ENCODE data around the gene SNX25. TPM values are rescaled to one million over a fixed set of nuclear protein-coding genes. Genes with fewer than 3 reads are reported as not detected.
A peak's percentile ranks its signal among the peaks of the same experiment; 100 is the strongest.

The SNX25 gene
- total RNA-seq, 1 experiment from 2014 or later = 8.4 TPM

- no peak overlapping the region for H2AFZ ChIP-seq (ENCODE audit: low read length)
- no peaks in the 10 kb centered on the region for H3K36me3 ChIP-seq (ENCODE audit: low read depth, low read length)
- H3K4me3 ChIP-seq (ENCODE audit: low read length) = peak overlapping the region; percentile 69
- no peaks in the 10 kb centered on the region for H3F3A ChIP-seq (ENCODE audit: low read length, unreplicated experiment)
- DNase-seq (no peak), ATAC-seq (no peak; the same call in 1 of the 2 replicates)
- peaks cover 28% of the 10 kb centered on the region for H3K4me1 ChIP-seq (ENCODE audit: insufficient read depth, low read length)
- BruUV-seq (replicated peaks) = no TSS peak
- CTCF ChIA-PET = interaction anchor here (1.4 kb wide), 1 partner anchor 19 kb away, joined by 7 read pairs; no protein-coding TSS in a partner anchor
- H3K9me3 ChIP-seq (ENCODE audit: low read length) = no peaks in the 10 kb centered on the region
- intact Hi-C loops (cut with micrococcal nuclease) = loop anchor here (5.0 kb wide), 1 partner anchor 195 kb away; the partner anchor contains the start of genes ANKRD37 and LRP2BP
- H3K27ac ChIP-seq (ENCODE audit: low read length) = no peak overlapping the region
- H3K9ac ChIP-seq (ENCODE audit: low read length) = no peak overlapping the region
- no peak for TF ChIP-seq CTCF (conservative IDR thresholded peaks at IDR 0.05; ENCODE audit: low read depth, low read length)
- TF ChIP-seq EZH2 (IDR thresholded peaks at IDR 0.05; ENCODE audit: low read length, unreplicated experiment) = no peak
- H4K20me1 ChIP-seq (ENCODE audit: low read length) = no peaks in the 10 kb centered on the region
- H3K4me2 ChIP-seq (ENCODE audit: low read length) = peak overlapping the region; percentile 94
- peaks cover 34% of the 10 kb centered on the region for H3K79me2 ChIP-seq (ENCODE audit: low read length)
- POLR2A ChIA-PET (ENCODE audit: unreplicated experiment) = interaction anchor here (0.7 kb wide), 1 partner anchor 104 kb away, joined by 4 read pairs; no protein-coding TSS in a partner anchor
- H3K9me2 ChIP-seq (replicated peaks; ENCODE audit: low read length) = no peaks in the 10 kb centered on the region
- no peaks in the 10 kb centered on the region for H3K27me3 ChIP-seq (ENCODE audit: low read length)
Measured at GRCh38 chr4:185201977-185202962, 7.1 kb upstream of the SNX25 start.

- TF ChIP-seq CTCF (conservative IDR thresholded peaks at IDR 0.05; ENCODE audit: low read depth, low read length) (no peak), EZH2 (IDR thresholded peaks at IDR 0.05; ENCODE audit: low read length, unreplicated experiment) (no peak), EZH2phosphoT487 (IDR thresholded peaks at IDR 0.05; ENCODE audit: borderline replicate concordance, low read length) (no peak)
- Histone ChIP-seq H3K4me3 (ENCODE audit: low read length) (peak overlapping the region; percentile 69), H3K36me3 (ENCODE audit: low read depth, low read length) (no peaks in the 10 kb centered on the region), H3K79me2 (ENCODE audit: low read length) (peaks cover 34% of the 10 kb centered on the region), H2AFZ (ENCODE audit: low read length) (peak overlapping the region; percentile 87), H3K27me3 (ENCODE audit: low read length) (no peaks in the 10 kb centered on the region), H3K9me3 (ENCODE audit: low read length) (no peaks in the 10 kb centered on the region), H3K4me2 (ENCODE audit: low read length) (peak overlapping the region; percentile 94), H4K20me1 (ENCODE audit: low read length) (no peaks in the 10 kb centered on the region), H3K27ac (ENCODE audit: low read length) (peak overlapping the region; percentile 20), H3K4me1 (ENCODE audit: insufficient read depth, low read length) (peaks cover 28% of the 10 kb centered on the region), H3K9ac (ENCODE audit: low read length) (peak overlapping the region; percentile 72), H3F3A (ENCODE audit: low read length, unreplicated experiment) (no peaks in the 10 kb centered on the region), H3K9me2 (replicated peaks; ENCODE audit: low read length) (no peaks in the 10 kb centered on the region)
- DNase-seq (peak; percentile 17), ATAC-seq (peak; percentile 8)
- POLR2A ChIA-PET (ENCODE audit: unreplicated experiment) = interaction anchor here (0.7 kb wide), 1 partner anchor 103 kb away, joined by 4 read pairs; no protein-coding TSS in a partner anchor
- TSS peak; percentile 64 for BruUV-seq (replicated peaks)
- CTCF ChIA-PET = no interaction called here
- intact Hi-C loops (cut with micrococcal nuclease) = loop anchor here (5.0 kb wide), 1 partner anchor 194 kb away; the partner anchor contains the start of genes ANKRD37 and LRP2BP
Measured at GRCh38 chr4:185202984-185203485, 6.4 kb upstream of the SNX25 start.

Data from PC-3 (cell line).